Gastrocnemius medialis (tissue), 4 donors: Measurements from ENCODE around the gene FBXW11. TPM values are rescaled to one million over a fixed set of nuclear protein-coding genes. Genes with fewer than 3 reads are reported as not detected.

Source experiments
- ATAC-seq, 2 donors: fragments of 150-250 bp; one replicate each; pipeline ENCODE4 v1.9.1; 2016
- DNase-seq, 2 donors: peaks; one replicate each; pipeline ENCODE4 v3.0.0-alpha.2; 2019
- H3K27ac ChIP-seq, 4 donors: fragments of 200-600 bp; sonication (generic); 1 replicate in 1 of 4; 2 replicates in 3 of 4; pipeline ENCODE4 v1.5.1; 2016 to 2018; ENCODE audit warnings: mild to moderate bottlenecking in 2 of 4, moderate library complexity in 1 of 4
- H3K27me3 ChIP-seq, 3 donors: fragments of 200-600 bp; sonication (generic) in 2 of 3; 1 replicate in 1 of 3; 2 replicates in 2 of 3; pipeline versions ENCODE4 v1.5.1 to v1.6.0; 2016 to 2019; ENCODE audit warnings: mild to moderate bottlenecking in 1 of 3, moderate library complexity in 1 of 3
- H3K36me3 ChIP-seq, 2 donors: fragments of 200-600 bp; sonication (generic) in 1 of 2; one replicate each; pipeline ENCODE4 v1.5.1; 2017 to 2018
- H3K4me1 ChIP-seq, 2 donors: fragments of 200-600 bp; sonication (generic) in 1 of 2; one replicate each; pipeline ENCODE4 v1.5.1; 2016 to 2017; ENCODE audit warnings: mild to moderate bottlenecking in 2 of 2
- H3K4me3 ChIP-seq, 4 donors: fragments of 200-600 bp; sonication (generic) in 3 of 4; 1 replicate in 1 of 4; 2 replicates in 3 of 4; pipeline ENCODE4 v1.5.1; 2016 to 2019; ENCODE audit warnings: mild to moderate bottlenecking in 2 of 4
- H3K9me3 ChIP-seq, 3 donors: fragments of 200-600 bp; sonication (generic) in 2 of 3; 1 replicate in 1 of 3; 2 replicates in 2 of 3; pipeline ENCODE4 v1.5.1; 2016 to 2019
- POLR2A ChIP-seq, 2 donors: fragments of 450-650 bp; IDR thresholded peaks; one replicate each; pipeline ENCODE4 v1.6.1; 2017; ENCODE audit warnings: antibody characterized with exemption in 2 of 2, mild to moderate bottlenecking in 2 of 2, moderate library complexity in 2 of 2
- in situ Hi-C, 4 donors: fragments of 200-750 bp; cut with MboI; loops; one replicate each; pipeline versions ENCODE4 v1.15.0 to v1.8.0; 2017; ENCODE audit warnings: low sequenced_read_pairs in 4 of 4
- intact Hi-C: fragments of 100-400 bp; cut with DNase I; formaldehyde crosslinking; loops from one replicate; pipeline ENCODE4 v1.15.1; 2023; ENCODE audit warnings: low total_unique reads
- total RNA-seq, 4 donors: library from RNA; depleted of rRNA; stranded (reverse); fragments of >200 nt; gene quantifications; one replicate each; pipeline versions ENCODE4 v1.1.0 to v1.2.3, GENCODE V29; 2016
- TF ChIP-seq, protein P1 (sequence below), 5 experiments: fragments of 450-650 bp in 3 of 5; fragments of 200-600 bp in 2 of 5; sonication (generic) in 2 of 5; IDR thresholded peaks in 4 of 5; conservative IDR thresholded peaks in 1 of 5; 1 replicate in 4 of 5; 2 replicates in 1 of 5; pipeline ENCODE4 v1.5.1; 2016 to 2019; ENCODE audit warnings: antibody characterized with exemption in 5 of 5, mild to moderate bottlenecking in 3 of 5, moderate library complexity in 3 of 5

Gene FBXW11
- total RNA-seq, 4 donors from 2014 or later = 68.5 to 80.8 (median 72.2) TPM

DNA sequence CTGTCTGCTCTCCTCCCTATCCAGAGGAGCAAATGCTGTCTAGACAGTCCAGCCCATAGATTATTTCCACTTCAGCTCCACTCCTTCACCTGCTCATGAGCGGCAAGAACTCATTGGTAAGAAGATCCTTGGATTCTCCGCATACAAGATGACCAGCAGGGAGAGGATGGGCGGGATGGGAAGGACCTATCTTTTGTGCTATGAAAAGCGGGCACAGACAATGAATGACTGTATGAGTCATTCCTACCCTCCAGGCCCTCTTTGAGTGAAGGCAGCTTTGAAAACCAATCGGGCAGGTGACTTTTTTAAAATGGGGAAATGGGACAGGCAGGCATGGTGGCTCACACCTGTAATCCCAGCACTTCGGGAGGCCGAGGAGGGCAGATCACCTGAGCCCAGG is 171.4 kb downstream of the FBXW11 start:
- no peaks in the 10 kb centered on the region for H3K9me3 ChIP-seq
- in situ Hi-C loops (no loop called here), intact Hi-C loops (no loop called here)
- H3K36me3 ChIP-seq = no peaks in the 10 kb centered on the region
- no peaks in the 10 kb centered on the region for H3K27me3 ChIP-seq
- no peak overlapping the region for H3K27ac ChIP-seq
- DNase-seq = no peak
- no peak overlapping the region for H3K4me3 ChIP-seq
- ATAC-seq = no peak
- TF ChIP-seq POLR2A (IDR thresholded peaks at IDR 0.05) = no peak
- TF ChIP-seq, protein P1, sequence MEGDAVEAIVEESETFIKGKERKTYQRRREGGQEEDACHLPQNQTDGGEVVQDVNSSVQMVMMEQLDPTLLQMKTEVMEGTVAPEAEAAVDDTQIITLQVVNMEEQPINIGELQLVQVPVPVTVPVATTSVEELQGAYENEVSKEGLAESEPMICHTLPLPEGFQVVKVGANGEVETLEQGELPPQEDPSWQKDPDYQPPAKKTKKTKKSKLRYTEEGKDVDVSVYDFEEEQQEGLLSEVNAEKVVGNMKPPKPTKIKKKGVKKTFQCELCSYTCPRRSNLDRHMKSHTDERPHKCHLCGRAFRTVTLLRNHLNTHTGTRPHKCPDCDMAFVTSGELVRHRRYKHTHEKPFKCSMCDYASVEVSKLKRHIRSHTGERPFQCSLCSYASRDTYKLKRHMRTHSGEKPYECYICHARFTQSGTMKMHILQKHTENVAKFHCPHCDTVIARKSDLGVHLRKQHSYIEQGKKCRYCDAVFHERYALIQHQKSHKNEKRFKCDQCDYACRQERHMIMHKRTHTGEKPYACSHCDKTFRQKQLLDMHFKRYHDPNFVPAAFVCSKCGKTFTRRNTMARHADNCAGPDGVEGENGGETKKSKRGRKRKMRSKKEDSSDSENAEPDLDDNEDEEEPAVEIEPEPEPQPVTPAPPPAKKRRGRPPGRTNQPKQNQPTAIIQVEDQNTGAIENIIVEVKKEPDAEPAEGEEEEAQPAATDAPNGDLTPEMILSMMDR (IDR thresholded peaks at IDR 0.05 in 4 of 5, conservative IDR thresholded peaks at IDR 0.05 in 1 of 5) = no peak
- H3K4me1 ChIP-seq = no peaks in the 10 kb centered on the region

DNA sequence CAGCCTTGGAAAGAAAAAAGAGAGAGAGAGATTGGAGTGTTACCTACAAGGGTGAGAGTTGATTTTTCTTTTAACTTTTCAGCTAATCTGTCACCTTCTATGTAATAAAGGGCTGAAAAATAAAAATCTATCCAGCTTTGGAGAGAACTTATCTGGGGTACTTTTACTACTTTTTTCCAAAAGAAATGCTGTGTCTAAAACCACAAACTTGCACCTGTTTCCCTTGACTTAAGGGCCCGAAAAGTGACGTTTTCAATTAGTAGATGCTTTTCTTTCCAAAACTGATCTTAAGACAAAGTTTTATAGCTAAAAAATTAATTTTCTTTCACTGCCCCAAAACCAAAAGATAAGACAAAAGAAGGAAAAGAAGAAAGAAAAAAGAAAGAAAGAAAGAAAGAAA is 172.0 kb downstream of the FBXW11 start:
- ATAC-seq (no peak), DNase-seq (no peak)
- intact Hi-C loops = no loop called here
- Histone ChIP-seq H3K27ac (no peak overlapping the region), H3K36me3 (no peaks in the 10 kb centered on the region), H3K27me3 (no peaks in the 10 kb centered on the region), H3K9me3 (no peaks in the 10 kb centered on the region), H3K4me3 (no peak overlapping the region), H3K4me1 (no peaks in the 10 kb centered on the region)
- TF ChIP-seq POLR2A (IDR thresholded peaks at IDR 0.05) = no peak
- TF ChIP-seq, protein P1 (IDR thresholded peaks at IDR 0.05 in 4 of 5, conservative IDR thresholded peaks at IDR 0.05 in 1 of 5) = no peak
- in situ Hi-C loops = no loop called here

DNA sequence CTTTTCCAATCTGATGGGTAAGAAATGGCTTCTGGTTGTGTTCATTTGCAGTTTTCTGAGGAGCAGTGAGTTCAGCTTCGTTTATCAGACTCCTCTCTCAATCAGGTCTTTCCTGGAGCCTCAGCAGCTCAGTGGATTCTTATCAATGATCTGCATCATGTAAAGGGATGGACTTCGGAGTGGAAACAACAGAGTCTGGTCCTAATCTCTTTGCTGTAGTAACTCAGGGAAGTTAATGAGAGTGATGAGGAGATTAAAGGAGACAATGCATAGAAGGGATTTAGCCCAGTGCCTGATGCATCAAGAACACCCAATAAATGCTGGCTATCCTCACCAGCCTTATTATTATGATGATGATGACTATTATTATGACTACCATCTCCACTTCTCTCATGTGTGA is 173.7 kb downstream of the FBXW11 start:
- H3K4me1 ChIP-seq = no peaks in the 10 kb centered on the region
- ATAC-seq (no peak), DNase-seq (no peak)
- no peak overlapping the region for H3K27ac ChIP-seq
- H3K4me3 ChIP-seq = no peak overlapping the region
- no peaks in the 10 kb centered on the region for H3K9me3 ChIP-seq
- no peaks in the 10 kb centered on the region for H3K27me3 ChIP-seq
- no peak for TF ChIP-seq POLR2A (IDR thresholded peaks at IDR 0.05)
- TF ChIP-seq, protein P1 (IDR thresholded peaks at IDR 0.05 in 4 of 5, conservative IDR thresholded peaks at IDR 0.05 in 1 of 5) = no peak
- intact Hi-C loops = no loop called here
- H3K36me3 ChIP-seq = no peaks in the 10 kb centered on the region
- in situ Hi-C loops = no loop called here

DNA sequence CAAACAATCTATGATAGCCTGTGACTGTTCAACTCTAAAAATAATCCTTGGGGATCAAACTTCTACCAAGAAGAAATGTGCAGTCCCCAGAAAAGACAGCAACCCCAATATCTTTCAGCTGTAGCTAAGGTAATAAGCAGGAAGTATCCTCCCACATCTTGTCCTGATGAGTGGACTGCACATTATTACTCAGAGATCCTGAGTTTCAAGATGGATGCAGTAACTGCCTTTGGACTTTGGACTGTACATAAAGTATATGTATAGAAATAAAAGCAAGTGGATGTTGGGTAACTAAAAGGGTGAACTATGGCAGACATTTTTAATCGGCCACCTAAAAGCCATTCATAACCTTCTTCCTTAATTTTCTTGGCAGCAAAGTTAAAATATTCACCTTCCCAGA is 175.8 kb downstream of the FBXW11 start:
- Histone ChIP-seq H3K4me1 (no peaks in the 10 kb centered on the region), H3K4me3 (no peak overlapping the region), H3K27me3 (no peaks in the 10 kb centered on the region), H3K27ac (no peak overlapping the region), H3K36me3 (no peaks in the 10 kb centered on the region), H3K9me3 (no peaks in the 10 kb centered on the region)
- ATAC-seq (no peak), DNase-seq (no peak)
- intact Hi-C loops = no loop called here
- TF ChIP-seq, protein P1 (IDR thresholded peaks at IDR 0.05 in 4 of 5, conservative IDR thresholded peaks at IDR 0.05 in 1 of 5) = no peak
- TF ChIP-seq POLR2A (IDR thresholded peaks at IDR 0.05) = no peak
- in situ Hi-C loops = no loop called here

DNA sequence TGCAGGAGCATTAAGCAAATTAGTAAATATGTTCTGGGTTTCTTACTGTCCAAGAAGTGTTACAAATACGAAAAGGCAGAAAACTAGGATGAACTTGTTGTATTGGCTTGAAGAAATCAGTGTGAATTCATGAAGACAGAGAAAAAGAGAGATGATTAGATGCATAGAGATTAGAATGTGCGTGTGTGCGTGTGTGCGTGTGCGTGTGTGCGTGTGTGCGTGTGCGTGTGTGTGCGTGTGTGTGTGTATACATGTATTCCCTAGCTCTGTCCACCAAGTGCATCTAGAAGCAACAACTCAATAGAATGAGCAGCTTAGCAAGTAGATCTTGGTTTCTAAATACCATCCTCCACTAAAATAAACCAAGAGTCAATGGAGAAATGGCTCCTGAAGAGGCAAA is 179.3 kb downstream of the FBXW11 start:
- intact Hi-C loops = no loop called here

More for the DNA sequence above, 179.3 kb downstream of the FBXW11 start:
- Histone ChIP-seq H3K4me3 (no peak overlapping the region), H3K36me3 (no peaks in the 10 kb centered on the region), H3K27me3 (no peaks in the 10 kb centered on the region), H3K4me1 (no peaks in the 10 kb centered on the region), H3K27ac (no peak overlapping the region), H3K9me3 (no peaks in the 10 kb centered on the region)
- no peak for ATAC-seq
- no peak for DNase-seq
- TF ChIP-seq POLR2A (IDR thresholded peaks at IDR 0.05) = no peak
- TF ChIP-seq, protein P1 (IDR thresholded peaks at IDR 0.05 in 4 of 5, conservative IDR thresholded peaks at IDR 0.05 in 1 of 5) = no peak
- in situ Hi-C loops = no loop called here
